ENCODE results near the gene ARSH. TPM values are rescaled to one million over a fixed set of nuclear protein-coding genes. Genes with fewer than 3 reads are reported as not detected.
"Not testable (repeated sequence)": the region's sequence is repeated elsewhere in the genome, so short reads cannot be mapped to it uniquely, and the experiment has no call there.

ARSH gene
- total RNA-seq: not detected
- polyA plus RNA-seq: not detected
- long read RNA-seq, donor 1: 0 reads
- long read RNA-seq, donor 2: 0 reads
- long read RNA-seq, donor 3: 0 reads

- Histone ChIP-seq H3K36me3 (no peaks in the 10 kb centered on the region), H3K27me3 (no peaks in the 10 kb centered on the region), H3K27ac (no peak within 1 kb of the TSS), H3K9me3 (peaks cover 0 to 29% (median 1%) of the 10 kb centered on the region in 12 donors), H3K4me3 (no peak within 1 kb of the TSS), H3K4me1 (no peaks in the 10 kb centered on the region)
- DNase-seq (no peak), ATAC-seq (no peak)
- WGBS, 4 donors: 65 to 74% (median 67%) methylated on average over 6 of the region's 6 CpGs
- TF ChIP-seq POLR2A (IDR thresholded peaks at IDR 0.05): no peak
- TF ChIP-seq CTCF (IDR thresholded peaks at IDR 0.05): no peak
- intact Hi-C loops (cut with DNase I): no loop called here
Observed at GRCh38 chrX:3006495-3006894, at the start of gene ARSH. TSS of gene ARSH (plus strand) at chrX:3006546. CDS start at chrX:3006613, 67 bp downstream.

- TF ChIP-seq POLR2A (IDR thresholded peaks at IDR 0.05) (no peak), CTCF (IDR thresholded peaks at IDR 0.05) (no peak)
- Histone ChIP-seq H3K36me3 (no peaks in the 10 kb centered on the region), H3K27me3 (peaks cover 0 to 7% (median 0%) of the 10 kb centered on the region in 9 donors), H3K4me3 (no peak overlapping the region), H3K4me1 (no peaks in the 10 kb centered on the region), H3K9me3 (no peaks in the 10 kb centered on the region), H3K27ac (no peak overlapping the region)
- ATAC-seq: peak in 3 of 4 donors; percentile 52 to 87 (median 83)
- WGBS, 4 donors: 49 to 67% (median 64%) methylated on average over 9 of the region's 9 CpGs
- DNase-seq: peak in 2 of 5 donors; percentile 46 to 65
- intact Hi-C loops (cut with DNase I): no loop called here
Observed at GRCh38 chrX:2958199-2958598, 48.1 kb upstream of the ARSH start.

- 74 to 83% (median 78%) methylated on average over 14 of the region's 14 CpGs for WGBS, 4 donors
- intact Hi-C loops (cut with DNase I): no loop called here
- DNase-seq: no peak
- no peak for ATAC-seq
- H3K4me1 ChIP-seq: peaks cover 0 to 4% (median 0%) of the 10 kb centered on the region in 12 donors
- H3K36me3 ChIP-seq: no peaks in the 10 kb centered on the region
- no peak for TF ChIP-seq POLR2A (IDR thresholded peaks at IDR 0.05)
- TF ChIP-seq CTCF (IDR thresholded peaks at IDR 0.05): no peak
- peaks cover 0 to 3% (median 0%) of the 10 kb centered on the region in 9 donors for H3K27me3 ChIP-seq
- H3K9me3 ChIP-seq: no peaks in the 10 kb centered on the region
- H3K4me3 ChIP-seq: no peak overlapping the region
- no peak overlapping the region for H3K27ac ChIP-seq
Observed at GRCh38 chrX:2960861-2961515, 45.4 kb upstream of the ARSH start.

- H3K27ac ChIP-seq: no peak overlapping the region
- DNase-seq (no peak), ATAC-seq (no peak)
- no peaks in the 10 kb centered on the region for H3K36me3 ChIP-seq
- no peak overlapping the region for H3K4me3 ChIP-seq
- peaks cover 0 to 10% (median 0%) of the 10 kb centered on the region in 12 donors for H3K4me1 ChIP-seq
- intact Hi-C loops (cut with DNase I): no loop called here
- WGBS, 4 donors: 71 to 90% (median 82%) methylated on average over 11 of the region's 11 CpGs
- no peaks in the 10 kb centered on the region for H3K9me3 ChIP-seq
- TF ChIP-seq CTCF (IDR thresholded peaks at IDR 0.05): no peak
- TF ChIP-seq POLR2A (IDR thresholded peaks at IDR 0.05): no peak
- H3K27me3 ChIP-seq: peaks cover 0 to 3% (median 0%) of the 10 kb centered on the region in 9 donors
Observed at GRCh38 chrX:2962381-2962780, 44.0 kb upstream of the ARSH start.

- H3K27me3 ChIP-seq; DNase-seq; H3K9me3 ChIP-seq; H3K4me3 ChIP-seq; intact Hi-C loops (cut with DNase I); ATAC-seq; H3K36me3 ChIP-seq: not testable (repeated sequence)
- 75 to 91% (median 87%) methylated on average over 7 of the region's 7 CpGs for WGBS, 4 donors
- H3K27ac ChIP-seq: peak overlapping the region in 1 of 12 donors; percentile 68
- H3K4me1 ChIP-seq: peaks cover 0 to 20% (median 0%) of the 10 kb centered on the region in 12 donors
Observed at GRCh38 chrX:2963449-2963848, 42.9 kb upstream of the ARSH start.

GRCh38 chrX:2963992-2964794, 42.2 kb upstream of the ARSH start:
- peak; percentile 37 to 65 (median 40) for ATAC-seq
- H3K4me1 ChIP-seq: peaks cover 0 to 27% (median 0%) of the 10 kb centered on the region in 12 donors
- intact Hi-C loops (cut with DNase I); H3K27me3 ChIP-seq; H3K36me3 ChIP-seq; DNase-seq; H3K4me3 ChIP-seq; H3K9me3 ChIP-seq: not testable (repeated sequence)
- WGBS, 4 donors: 38 to 52% (median 47%) methylated on average over 14 to 16 of the region's 16 CpGs
- H3K27ac ChIP-seq: peak overlapping the region in 5 of 12 donors; percentile 6 to 68 (median 53)
